Measurements from ENCODE around the gene FZD10.

FZD10 gene

DNA sequence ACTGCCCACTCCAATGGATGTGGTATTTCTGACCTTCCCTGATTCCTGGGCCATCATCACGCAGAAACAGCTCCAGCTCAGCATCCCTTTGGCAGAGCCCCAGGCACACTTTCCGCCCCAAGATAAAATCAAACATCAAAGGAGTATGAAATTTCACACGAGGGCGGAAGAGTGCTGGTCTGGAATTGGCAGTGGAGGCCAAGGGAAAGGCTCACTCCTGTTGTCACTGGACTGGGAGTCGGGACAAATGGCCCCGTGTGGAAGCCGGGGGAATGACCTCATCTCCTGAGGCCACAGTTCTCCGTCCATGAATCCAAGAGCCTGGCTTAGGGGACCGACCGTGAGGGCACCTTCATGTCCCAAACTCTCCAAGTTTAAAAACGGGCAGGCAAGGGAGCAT is 40.9 kb downstream of the FZD10 start:
- in situ Hi-C loops (cut with MboI; ENCODE audit: low sequenced_read_pairs), result no loop called here

DNA sequence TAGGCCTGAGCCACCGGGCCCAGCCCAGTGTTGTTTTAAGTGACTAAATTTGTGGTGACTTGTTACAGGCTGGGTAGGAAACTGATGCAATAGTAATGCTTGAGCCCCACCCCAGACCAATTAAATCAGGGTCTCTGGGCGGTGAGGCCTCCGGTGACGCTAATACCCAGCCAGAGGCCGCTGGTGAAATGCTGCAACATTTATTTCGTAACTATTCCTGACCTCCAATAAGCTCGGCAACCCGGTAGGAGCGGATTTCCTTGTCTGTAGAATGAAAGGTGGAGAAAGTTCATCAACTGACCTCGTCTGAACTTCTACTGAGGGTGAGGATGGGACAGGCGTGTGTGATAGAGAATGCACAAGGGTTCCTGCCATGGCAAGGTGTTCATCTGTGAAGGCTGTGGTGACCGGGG is 42.3 kb downstream of the FZD10 start:
- in situ Hi-C loops (cut with MboI; ENCODE audit: low sequenced_read_pairs), result no loop called here

DNA sequence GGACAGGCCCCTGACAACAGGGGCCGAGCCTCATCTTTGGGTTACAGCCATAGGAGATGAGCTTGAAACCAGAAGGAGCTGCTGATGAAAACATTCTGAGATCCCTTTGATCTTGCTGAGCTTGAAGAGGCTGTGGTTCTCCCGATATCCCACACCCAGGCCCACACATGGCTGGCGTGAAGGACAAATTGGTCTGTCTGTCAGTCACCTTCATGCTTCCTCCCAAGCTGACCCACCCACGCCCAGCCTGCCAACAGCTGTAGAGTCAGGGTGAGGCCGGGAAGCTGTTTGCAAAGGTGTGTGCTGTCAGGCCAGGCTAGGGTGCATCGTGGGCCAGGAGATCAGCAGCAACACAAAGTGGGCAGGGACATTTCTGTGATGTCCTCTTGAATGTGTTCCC is 43.2 kb downstream of the FZD10 start:
- in situ Hi-C loops (cut with MboI; ENCODE audit: low sequenced_read_pairs), result no loop called here

DNA sequence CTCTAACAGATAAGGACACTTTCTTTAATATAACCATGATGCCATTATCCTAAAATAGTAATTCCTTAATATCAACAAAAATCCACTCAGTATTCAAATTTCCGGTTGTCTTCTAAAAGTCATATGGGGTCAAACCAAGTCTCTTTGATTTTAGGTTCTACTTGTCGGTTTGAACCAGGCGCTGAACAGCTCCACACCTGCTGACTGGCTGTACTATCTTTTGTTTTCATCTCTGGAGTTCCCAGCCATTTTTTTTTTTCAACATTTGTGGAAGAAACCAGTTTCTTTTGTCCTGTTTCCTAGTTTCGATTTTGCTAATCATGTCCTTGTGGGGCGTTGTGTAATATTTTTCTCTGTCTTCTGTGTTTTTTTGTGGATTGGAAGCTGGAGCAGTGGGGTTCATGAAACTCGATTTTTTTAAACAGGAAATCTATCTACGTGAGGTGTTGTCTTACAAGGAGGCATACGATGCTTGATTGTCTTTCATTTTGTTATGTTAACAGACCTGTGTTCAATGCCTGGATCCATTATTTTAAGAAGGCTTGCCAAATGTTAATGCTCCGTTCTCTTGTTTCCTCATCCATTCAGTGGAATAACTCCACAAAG is 50.2 kb downstream of the FZD10 start:
- in situ Hi-C loops (cut with MboI; ENCODE audit: low sequenced_read_pairs), result no loop called here

DNA sequence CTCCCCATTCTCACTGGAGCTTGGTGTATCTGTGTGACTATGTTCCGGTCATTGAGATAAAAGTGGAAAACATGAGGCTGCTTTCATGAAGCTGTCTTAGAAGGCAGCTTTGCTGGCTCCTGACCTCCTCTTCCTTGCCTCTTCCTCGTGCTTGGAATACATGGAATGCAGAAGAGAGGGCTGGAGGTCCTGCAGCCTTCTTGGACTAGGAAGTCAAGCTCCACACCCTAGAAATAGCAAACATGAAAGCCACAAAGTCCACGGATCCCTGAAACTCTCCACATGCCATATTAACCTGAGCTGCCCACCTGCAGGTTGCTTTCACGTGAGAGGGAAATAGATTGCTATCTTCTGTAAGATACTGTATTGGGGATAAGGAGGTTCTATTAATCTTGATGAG is 51.0 kb downstream of the FZD10 start:
- in situ Hi-C loops (cut with MboI; ENCODE audit: low sequenced_read_pairs), result no loop called here

DNA sequence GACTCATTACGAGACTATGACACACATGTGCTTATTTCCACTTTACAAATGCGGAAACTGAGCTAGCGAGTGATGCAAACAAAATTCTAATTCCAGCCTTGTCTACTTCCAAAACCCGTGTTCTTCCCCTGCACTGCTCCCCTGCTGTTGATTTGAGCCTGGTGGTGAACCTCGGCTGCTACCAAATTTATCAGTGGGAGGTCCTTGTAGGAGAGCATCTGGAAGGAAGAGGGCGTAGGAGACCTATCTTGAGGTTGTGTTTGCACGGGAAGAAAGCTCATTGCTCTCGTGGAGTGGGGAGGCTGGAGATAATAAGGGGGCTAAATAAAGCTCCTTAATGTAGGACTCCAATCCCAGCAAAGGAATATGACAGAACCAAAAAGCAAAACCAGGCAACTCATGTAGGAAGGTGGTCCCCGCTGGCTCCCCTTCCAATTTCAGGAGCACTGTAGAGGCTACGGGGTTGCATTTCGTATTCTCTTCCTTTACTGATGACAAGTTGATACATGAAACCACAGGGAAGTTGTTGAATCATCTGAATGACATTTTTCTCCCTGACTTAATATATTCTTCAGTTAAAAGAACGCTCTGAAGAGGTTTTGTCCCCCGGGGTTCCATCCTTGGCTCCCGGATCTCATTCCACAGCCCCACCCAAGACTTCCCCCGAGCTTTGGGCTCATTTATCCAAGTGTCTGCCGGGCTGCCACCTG is 52.6 kb downstream of the FZD10 start:
- in situ Hi-C loops (cut with MboI; ENCODE audit: low sequenced_read_pairs), result no loop called here
